ENCODE results near the gene POU2AF2. TPM values are rescaled to one million over a fixed set of nuclear protein-coding genes. Genes with fewer than 3 reads are reported as not detected.

POU2AF2 gene
- total RNA-seq, 1 experiment from 2014 or later, result not detected

GRCh38 chr11:111269146-111269868, 23.8 kb downstream of the POU2AF2 start:
- no peaks in the 10 kb centered on the region for H3K4me1 Mint-ChIP-seq
- WGBS (ENCODE audit: extremely low coverage, insufficient read length, low lambda C conversion rate), result no CpG with 5 or more reads among the region's 5 CpGs
- no peak overlapping the region for H3K14ac ChIP-seq (ENCODE audit: insufficient read depth, low read length)
- no peak overlapping the region for H4K8ac ChIP-seq (replicated peaks; ENCODE audit: insufficient read length, low read depth, low read length)
- no peak overlapping the region for H3K27ac ChIP-seq (ENCODE audit: insufficient read length, low read depth, low read length)
- no peak for TF ChIP-seq CTCF (conservative IDR thresholded peaks at IDR 0.05)
- H3K23me2 ChIP-seq (ENCODE audit: insufficient read length, low read depth, low read length, poor library complexity, severe bottlenecking), result no peaks in the 10 kb centered on the region
- no peak overlapping the region for H2AFZ ChIP-seq (ENCODE audit: low read length)
- H3K9me3 ChIP-seq (ENCODE audit: control insufficient read depth, low read depth, low read length), result no peaks in the 10 kb centered on the region
- no peak overlapping the region for H3T11ph ChIP-seq (ENCODE audit: low read length)
- no peak overlapping the region for H3K18ac ChIP-seq (ENCODE audit: insufficient read length, low read depth, low read length)
- H3K4me2 ChIP-seq (ENCODE audit: insufficient read depth, insufficient read length, low read length), result no peak overlapping the region
- H3K9ac ChIP-seq (ENCODE audit: extremely low read depth, insufficient read length, low read length), result no peak overlapping the region
- no peak overlapping the region for H2BK15ac ChIP-seq (ENCODE audit: low read depth, low read length)
- no peaks in the 10 kb centered on the region for H3K9me3 Mint-ChIP-seq
- H2AK5ac ChIP-seq (ENCODE audit: insufficient read length, low read length), result no peak overlapping the region
- H2BK12ac ChIP-seq (ENCODE audit: insufficient read length, low read depth, low read length), result no peak overlapping the region
- no peak overlapping the region for H3K4ac ChIP-seq (ENCODE audit: low read depth, low read length)
- no peak overlapping the region for H2BK5ac ChIP-seq (ENCODE audit: insufficient read length, low read length)
- H3K4me3 Mint-ChIP-seq, result no peak overlapping the region
- no peaks in the 10 kb centered on the region for H4K20me1 ChIP-seq (ENCODE audit: control insufficient read depth, insufficient read depth, insufficient read length)
- H3K27ac Mint-ChIP-seq, result no peak overlapping the region
- H2BK120ac ChIP-seq (ENCODE audit: low read depth, low read length, poor library complexity, severe bottlenecking), result no peak overlapping the region
- no peaks in the 10 kb centered on the region for H3K4me1 ChIP-seq (ENCODE audit: insufficient read depth, low read length)
- no peak for DNase-seq
- no peak overlapping the region for H3K56ac ChIP-seq (ENCODE audit: insufficient read length, low read depth, low read length)
- H2BK20ac ChIP-seq (ENCODE audit: low read depth, low read length, poor library complexity, severe bottlenecking), result no peak overlapping the region
- no peaks in the 10 kb centered on the region for H3K36me3 Mint-ChIP-seq (ENCODE audit: insufficient read depth in 1 of 3, low read depth in 3 of 3)
- H4K5ac ChIP-seq (ENCODE audit: insufficient read length, low read depth, low read length), result no peak overlapping the region
- H3K27me3 Mint-ChIP-seq (ENCODE audit: low read depth), result peaks cover 2% of the 10 kb centered on the region; the same call in 1 of the 2 replicates
- no peaks in the 10 kb centered on the region for H3K79me2 ChIP-seq (ENCODE audit: insufficient read depth, low read length)
- no peak overlapping the region for H4K91ac ChIP-seq (ENCODE audit: insufficient read length, low read depth, low read length)
- H3K79me1 ChIP-seq (ENCODE audit: insufficient read depth, low read depth, low read length, poor library complexity, severe bottlenecking), result no peaks in the 10 kb centered on the region
- H3K27me3 ChIP-seq (ENCODE audit: insufficient read depth, low read length), result no peaks in the 10 kb centered on the region
- H3K23ac ChIP-seq (ENCODE audit: insufficient read length, low read depth, low read length), result no peak overlapping the region

Data from H9 (cell line).